Measurements from ENCODE around the gene RAB17.

- no peak for TF ChIP-seq POLR2A (IDR thresholded peaks at IDR 0.05)
- TF ChIP-seq CTCF (IDR thresholded peaks at IDR 0.05), result no peak
These were observed 49.7 kb downstream of the RAB17 start for GRCh38 chr2:237540823-237541222.

Measured in adrenal gland (tissue), 5 donors.